Thymus (tissue), 11 donors: Measurements from ENCODE around the gene SPRED2. TPM values are rescaled to one million over a fixed set of nuclear protein-coding genes. Genes with fewer than 3 reads are reported as not detected.
A peak's percentile ranks its signal among the peaks of the same experiment; 100 is the strongest.

ENCODE experiments used
- DNase-seq, 9 donors: peaks; one replicate each; pipeline ENCODE4 v3.0.0-alpha.2; 2013; ENCODE audit warnings: low spot score in 9 of 9, low read depth in 6 of 9, missing footprints in 1 of 9
- H3K27ac ChIP-seq, 2 donors: one replicate each; pipeline ENCODE4 v1.5.1; 2013; ENCODE audit warnings: control low read depth in 1 of 2, low read depth in 1 of 2, low read length in 1 of 2, mild to moderate bottlenecking in 1 of 2, moderate library complexity in 1 of 2
- H3K27me3 ChIP-seq, 2 donors: one replicate each; pipeline ENCODE4 v1.5.1; 2013; ENCODE audit warnings: low read length in 1 of 2; ENCODE audit not compliant: control insufficient read depth in 2 of 2, insufficient read depth in 1 of 2
- H3K36me3 ChIP-seq, 2 donors: one replicate each; pipeline ENCODE4 v1.5.1; 2013; ENCODE audit warnings: low read length in 1 of 2, mild to moderate bottlenecking in 1 of 2, moderate library complexity in 1 of 2; ENCODE audit not compliant: control insufficient read depth in 2 of 2, insufficient read depth in 2 of 2
- H3K4me1 ChIP-seq, 2 donors: one replicate each; pipeline ENCODE4 v1.5.1; 2013; ENCODE audit warnings: low read length in 2 of 2; ENCODE audit not compliant: control insufficient read depth in 2 of 2, insufficient read depth in 2 of 2
- H3K4me3 ChIP-seq, 2 donors: one replicate each; pipeline ENCODE4 v1.5.1; 2013; ENCODE audit warnings: low read length in 2 of 2, control low read depth in 1 of 2, mild to moderate bottlenecking in 1 of 2
- H3K9me3 ChIP-seq, 2 donors: one replicate each; pipeline ENCODE4 v1.5.1; 2013; ENCODE audit warnings: low read length in 1 of 2, mild to moderate bottlenecking in 1 of 2; ENCODE audit not compliant: control insufficient read depth in 2 of 2, insufficient read depth in 1 of 2
- WGBS: extraction: QIAGEN DNeasy Blood & Tissue Kit; methylation state at CpG from one replicate; pipeline ENCODE4 v1.1.7; 2013; 5-methylcytosine and 5-hydroxymethylcytosine counted together
- polyA plus RNA-seq: library from polyadenylated mRNA; stranded (reverse); fragments of 200-250 nt; gene quantifications from one replicate; pipeline ENCODE4 v1.2.3, GENCODE V29; 2013
- total RNA-seq: library from RNA; stranded (reverse); fragments of 120-200 nt; gene quantifications from one replicate; pipeline ENCODE4 v1.2.4, GENCODE V29; 2013
- donor health status: healthy.

Gene SPRED2
- total and polyA plus RNA-seq, 2 donors: 7.9 to 17.0 TPM

DNA sequence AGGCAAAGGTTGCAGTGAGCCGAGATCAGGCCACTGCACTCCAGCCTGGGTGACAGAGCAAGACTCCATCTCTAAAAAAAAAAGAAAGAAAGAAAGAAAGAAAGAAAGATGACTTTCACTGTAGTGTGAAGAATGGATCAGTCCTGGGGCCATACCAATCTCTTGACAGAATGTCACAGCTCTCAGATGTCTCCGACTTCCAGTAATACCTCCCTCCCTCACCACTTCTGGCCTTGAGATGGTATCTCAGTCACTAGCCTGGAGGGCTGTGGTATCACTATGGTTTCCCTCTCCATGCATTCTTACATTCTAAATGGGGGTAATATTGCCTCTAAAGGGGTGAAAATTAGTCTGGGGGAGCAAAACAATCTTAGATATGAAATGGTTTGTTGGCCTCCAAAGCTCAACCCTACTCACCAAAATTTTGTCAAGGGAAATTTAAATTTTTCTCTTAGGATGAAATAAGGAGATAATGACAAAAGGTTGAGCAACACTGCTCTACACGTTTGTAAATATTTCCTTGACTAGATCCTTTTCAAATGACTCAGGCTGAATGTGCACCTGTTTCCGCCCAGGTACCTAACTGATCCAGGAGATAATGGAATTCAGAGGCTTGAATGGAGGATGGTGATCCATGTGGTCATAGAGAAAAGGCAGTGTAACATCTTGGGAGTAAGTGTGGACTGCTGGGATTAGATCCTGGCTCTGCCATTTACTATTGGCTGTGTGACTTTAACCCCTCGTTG, 19.9 kb upstream of the SPRED2 start:
- Histone ChIP-seq H3K4me1 (no peaks in the 10 kb centered on the region), H3K36me3 (no peaks in the 10 kb centered on the region), H3K27ac (no peak overlapping the region), H3K9me3 (no peaks in the 10 kb centered on the region), H3K27me3 (no peaks in the 10 kb centered on the region), H3K4me3 (no peak overlapping the region)
- WGBS: 75% methylated on average over 5 of the region's 5 CpGs
- no peak for DNase-seq

- WGBS: 87% methylated on average over 1 of the region's 1 CpG
- Histone ChIP-seq H3K27ac (no peak overlapping the region), H3K4me1 (no peaks in the 10 kb centered on the region), H3K27me3 (no peaks in the 10 kb centered on the region), H3K4me3 (no peak overlapping the region), H3K36me3 (no peaks in the 10 kb centered on the region), H3K9me3 (no peaks in the 10 kb centered on the region)
- DNase-seq: no peak
These were observed 18.4 kb upstream of the SPRED2 start for GRCh38 chr2:65450810-65451209.

GRCh38 chr2:65450393-65450792, 18.0 kb upstream of the SPRED2 start:
- no peak for DNase-seq

DNA sequence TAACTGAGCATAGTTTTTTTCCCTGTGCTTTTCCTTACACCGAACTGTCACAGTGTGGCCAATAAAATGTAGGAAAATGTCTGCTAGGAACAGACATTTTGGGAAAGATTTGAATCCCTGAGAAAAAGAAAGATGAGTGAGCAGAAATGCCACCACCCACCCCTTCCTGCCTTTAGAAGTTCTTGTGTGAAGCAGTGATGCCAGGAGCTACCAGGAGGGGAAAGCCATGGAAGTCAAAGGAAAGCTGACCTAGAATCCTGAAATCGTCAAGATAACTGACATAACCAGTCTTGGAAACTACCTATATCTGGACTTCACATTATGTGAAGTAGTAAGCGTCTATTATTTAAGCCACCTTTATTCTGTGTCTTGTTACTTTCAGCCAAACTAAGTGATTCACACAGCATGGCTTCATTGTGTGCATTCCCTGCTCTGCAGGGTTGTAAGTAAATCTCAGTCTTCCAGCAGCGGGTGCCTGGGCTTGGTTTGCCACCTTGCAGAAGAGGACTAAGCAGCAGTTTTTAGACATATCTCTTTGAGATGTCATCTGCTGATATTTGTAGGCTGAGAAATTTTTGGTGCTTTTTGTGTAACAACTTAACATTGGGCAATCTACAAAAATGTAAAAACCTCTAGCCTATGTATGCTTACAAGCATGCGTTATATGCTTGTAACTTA, 11.2 kb upstream of the SPRED2 start:
- Histone ChIP-seq H3K27me3 (no peaks in the 10 kb centered on the region), H3K9me3 (no peaks in the 10 kb centered on the region), H3K4me1 (no peaks in the 10 kb centered on the region), H3K27ac (no peak overlapping the region), H3K36me3 (no peaks in the 10 kb centered on the region), H3K4me3 (no peak overlapping the region)
- no peak for DNase-seq
- 97% methylated on average over 5 of the region's 5 CpGs for WGBS

More at GRCh38 chr2:65450393-65450792, 18.0 kb upstream of the SPRED2 start:
- Histone ChIP-seq H3K4me1 (no peaks in the 10 kb centered on the region), H3K27me3 (no peaks in the 10 kb centered on the region), H3K27ac (no peak overlapping the region), H3K9me3 (no peaks in the 10 kb centered on the region), H3K4me3 (no peak overlapping the region), H3K36me3 (no peaks in the 10 kb centered on the region)
- 99% methylated on average over 3 of the region's 3 CpGs for WGBS

DNA sequence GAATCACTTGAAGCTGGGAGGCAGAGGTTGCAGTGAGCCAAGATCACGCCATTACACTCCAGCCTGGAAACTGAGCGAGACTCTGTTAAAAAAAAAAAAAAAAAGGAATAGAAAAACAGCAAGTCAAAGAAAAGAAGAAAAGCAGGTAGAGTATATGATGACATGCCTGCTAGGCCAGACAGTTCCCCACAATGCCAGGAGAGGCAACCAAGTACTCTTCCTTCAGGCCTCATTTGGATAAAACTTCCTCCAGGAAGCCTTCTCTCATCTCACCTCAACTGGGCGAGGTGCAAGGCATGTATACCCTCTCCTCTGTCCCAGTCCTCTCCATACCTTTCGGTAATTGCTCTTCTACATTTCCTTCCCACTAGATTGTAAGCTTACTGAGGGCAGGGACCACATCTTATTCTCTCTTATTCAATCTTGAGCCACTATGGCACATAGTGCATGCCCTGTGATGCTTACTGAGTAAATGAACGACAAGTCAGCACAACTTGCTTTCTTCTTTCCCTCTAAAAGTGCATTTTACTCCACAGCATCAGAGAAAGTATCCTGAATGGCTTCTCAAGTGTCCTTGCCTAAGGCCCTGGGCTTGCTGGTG, 10.1 kb upstream of the SPRED2 start:
- no peaks in the 10 kb centered on the region for H3K4me1 ChIP-seq
- no peaks in the 10 kb centered on the region for H3K9me3 ChIP-seq
- WGBS: 98% methylated on average over 5 of the region's 5 CpGs
- no peaks in the 10 kb centered on the region for H3K27me3 ChIP-seq
- no peaks in the 10 kb centered on the region for H3K36me3 ChIP-seq
- DNase-seq: no peak
- H3K4me3 ChIP-seq: no peak overlapping the region
- no peak overlapping the region for H3K27ac ChIP-seq

- Histone ChIP-seq H3K4me3 (no peak overlapping the region), H3K27ac (no peak overlapping the region), H3K36me3 (no peaks in the 10 kb centered on the region), H3K27me3 (peaks cover 0 to 15% of the 10 kb centered on the region in 2 donors), H3K9me3 (no peaks in the 10 kb centered on the region), H3K4me1 (peaks cover 4 to 24% of the 10 kb centered on the region in 2 donors)
- 99% methylated on average over 2 of the region's 2 CpGs for WGBS
- no peak for DNase-seq
These were observed 5.9 kb upstream of the SPRED2 start for GRCh38 chr2:65438137-65438899.

- no peak overlapping the region for H3K4me3 ChIP-seq
- H3K9me3 ChIP-seq: no peaks in the 10 kb centered on the region
- DNase-seq: no peak
- no peaks in the 10 kb centered on the region for H3K36me3 ChIP-seq
- H3K27me3 ChIP-seq: peaks cover 0 to 15% of the 10 kb centered on the region in 2 donors
- peak overlapping the region; percentile 10 to 78 for H3K27ac ChIP-seq
- peaks cover 4 to 29% of the 10 kb centered on the region in 2 donors for H3K4me1 ChIP-seq
- 98% methylated on average over 9 of the region's 9 CpGs for WGBS
These were observed 5.2 kb upstream of the SPRED2 start for GRCh38 chr2:65437392-65438135.

- WGBS: 5% methylated on average over 12 of the region's 12 CpGs
- H3K4me1 ChIP-seq: peaks cover 4 to 29% of the 10 kb centered on the region in 2 donors
These were observed 4.4 kb upstream of the SPRED2 start for GRCh38 chr2:65436824-65437221.

More at GRCh38 chr2:65436824-65437221, 4.4 kb upstream of the SPRED2 start:
- DNase-seq: peak in 2 of 9 donors; percentile 42 to 47
- peak overlapping the region; percentile 60 to 71 for H3K4me3 ChIP-seq
- H3K36me3 ChIP-seq: no peaks in the 10 kb centered on the region
- H3K27me3 ChIP-seq: peaks cover 0 to 15% of the 10 kb centered on the region in 2 donors
- no peaks in the 10 kb centered on the region for H3K9me3 ChIP-seq
- H3K27ac ChIP-seq: peak overlapping the region; percentile 22 to 78
